MM.1S (cell line): Measurements from ENCODE around the gene CD19.

Experiments used
- DNase-seq: peaks from one replicate; pipeline ENCODE4 v3.0.0-alpha.2; 2015
- H2AFZ ChIP-seq: fragments of 300-600 bp; sonication (generic); 2 replicates; pipeline ENCODE4 v1.6.0; 2016; ENCODE audit warnings: antibody characterized with exemption, low read length
- H3F3A ChIP-seq: fragments of 300-600 bp; sonication (generic); 2 replicates; pipeline ENCODE4 v1.6.1; 2016; ENCODE audit warnings: mild to moderate bottlenecking, antibody characterized with exemption, low read length, moderate library complexity, mixed read lengths; ENCODE audit not compliant: insufficient read depth
- H3K27ac ChIP-seq: fragments of 300-600 bp; sonication (generic); 2 replicates; pipeline ENCODE4 v1.5.1; 2016; ENCODE audit warnings: mild to moderate bottlenecking, low read length
- H3K27me3 ChIP-seq: fragments of 300-600 bp; sonication (generic); replicated peaks from 2 replicates; pipeline ENCODE4 v1.6.0; 2016; ENCODE audit warnings: low read length; ENCODE audit not compliant: insufficient read depth
- H3K36me3 ChIP-seq: fragments of 300-600 bp; sonication (generic); replicated peaks from 2 replicates; pipeline ENCODE4 v1.6.1; 2016; ENCODE audit warnings: mild to moderate bottlenecking, low read length, mixed read lengths; ENCODE audit not compliant: insufficient read depth
- H3K4me1 ChIP-seq: fragments of 300-600 bp; sonication (generic); 2 replicates; pipeline ENCODE4 v1.6.1; 2016; ENCODE audit warnings: low read length, mixed read lengths
- H3K4me2 ChIP-seq: fragments of 300-600 bp; sonication (generic); 2 replicates; pipeline ENCODE4 v1.6.0; 2016; ENCODE audit warnings: low read depth, low read length
- H3K4me3 ChIP-seq: fragments of 300-600 bp; sonication (generic); 2 replicates; pipeline ENCODE4 v1.5.1; 2016; ENCODE audit warnings: low read length, mixed read lengths
- H3K79me2 ChIP-seq: fragments of 300-600 bp; sonication (generic); 2 replicates; pipeline ENCODE4 v1.6.1; 2016; ENCODE audit warnings: mixed run types, low read length, mixed read lengths
- H3K9ac ChIP-seq: fragments of 300-600 bp; sonication (generic); 2 replicates; pipeline ENCODE4 v1.6.1; 2016; ENCODE audit warnings: low read length, mixed read lengths
- H3K9me2 ChIP-seq: fragments of 300-600 bp; sonication (generic); replicated peaks from 2 replicates; pipeline ENCODE4 v1.6.1; 2016; ENCODE audit warnings: mild to moderate bottlenecking, low read length, mixed read lengths; ENCODE audit not compliant: insufficient read depth
- H3K9me3 ChIP-seq: fragments of 300-600 bp; sonication (generic); replicated peaks from 2 replicates; pipeline ENCODE4 v1.6.1; 2016; ENCODE audit warnings: mild to moderate bottlenecking, low read length, mixed read lengths; ENCODE audit not compliant: insufficient read depth
- H4K20me1 ChIP-seq: fragments of 300-600 bp; sonication (generic); 2 replicates; pipeline ENCODE4 v1.6.1; 2016; ENCODE audit warnings: mild to moderate bottlenecking, low read length, moderate library complexity, mixed read lengths; ENCODE audit not compliant: insufficient read depth
- EZH2 ChIP-seq: fragments of 300-600 bp; sonication (generic); optimal IDR thresholded peaks from 2 replicates; pipeline ENCODE3; 2017; ENCODE audit warnings: low read depth, mild to moderate bottlenecking, antibody characterized with exemption, low read length, mixed read lengths
- EZH2phosphoT487 ChIP-seq: fragments of 300-600 bp; sonication (generic); IDR thresholded peaks from 2 replicates; pipeline ENCODE4 v1.6.1; 2018; ENCODE audit warnings: antibody characterized with exemption, low read length
- TF ChIP-seq, protein P1 (sequence below): fragments of 300-600 bp; sonication (generic); IDR thresholded peaks from 2 replicates; pipeline ENCODE4 v1.5.1; 2016; ENCODE audit warnings: antibody characterized with exemption, low read length, mixed read lengths

CD19 gene

DNA sequence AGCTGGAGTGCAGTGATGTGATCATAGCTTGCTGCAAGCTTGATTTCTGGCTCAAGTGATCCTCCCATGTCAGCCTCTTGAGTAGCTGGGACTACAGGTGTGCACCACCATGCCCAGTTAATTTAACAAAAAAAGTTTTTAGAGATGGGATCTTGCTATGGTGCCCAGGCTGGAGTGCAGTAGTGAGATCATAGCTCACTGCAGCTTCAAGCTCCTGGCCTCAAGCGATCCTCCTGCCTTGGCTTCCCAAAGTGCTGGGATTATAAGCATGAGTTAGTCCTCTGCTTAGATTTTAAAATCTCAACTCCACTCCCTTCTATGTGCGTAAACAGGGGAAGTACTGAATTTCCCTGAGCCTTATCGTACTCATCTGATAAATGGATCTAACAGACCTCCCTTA, 13.1 kb upstream of the CD19 start:
- H3K27me3 ChIP-seq, result no peaks in the 10 kb centered on the region
- TF ChIP-seq EZH2phosphoT487 (no peak), EZH2 (no peak)
- TF ChIP-seq, protein P1, sequence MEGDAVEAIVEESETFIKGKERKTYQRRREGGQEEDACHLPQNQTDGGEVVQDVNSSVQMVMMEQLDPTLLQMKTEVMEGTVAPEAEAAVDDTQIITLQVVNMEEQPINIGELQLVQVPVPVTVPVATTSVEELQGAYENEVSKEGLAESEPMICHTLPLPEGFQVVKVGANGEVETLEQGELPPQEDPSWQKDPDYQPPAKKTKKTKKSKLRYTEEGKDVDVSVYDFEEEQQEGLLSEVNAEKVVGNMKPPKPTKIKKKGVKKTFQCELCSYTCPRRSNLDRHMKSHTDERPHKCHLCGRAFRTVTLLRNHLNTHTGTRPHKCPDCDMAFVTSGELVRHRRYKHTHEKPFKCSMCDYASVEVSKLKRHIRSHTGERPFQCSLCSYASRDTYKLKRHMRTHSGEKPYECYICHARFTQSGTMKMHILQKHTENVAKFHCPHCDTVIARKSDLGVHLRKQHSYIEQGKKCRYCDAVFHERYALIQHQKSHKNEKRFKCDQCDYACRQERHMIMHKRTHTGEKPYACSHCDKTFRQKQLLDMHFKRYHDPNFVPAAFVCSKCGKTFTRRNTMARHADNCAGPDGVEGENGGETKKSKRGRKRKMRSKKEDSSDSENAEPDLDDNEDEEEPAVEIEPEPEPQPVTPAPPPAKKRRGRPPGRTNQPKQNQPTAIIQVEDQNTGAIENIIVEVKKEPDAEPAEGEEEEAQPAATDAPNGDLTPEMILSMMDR, result no peak
- H2AFZ ChIP-seq, result no peak overlapping the region
- no peak for DNase-seq
- H3K4me3 ChIP-seq, result no peak overlapping the region
- H3F3A ChIP-seq, result peaks cover 7% of the 10 kb centered on the region
- H3K9me3 ChIP-seq, result no peaks in the 10 kb centered on the region
- no peaks in the 10 kb centered on the region for H4K20me1 ChIP-seq
- no peak overlapping the region for H3K27ac ChIP-seq
- H3K4me2 ChIP-seq, result no peak overlapping the region
- peaks cover 3% of the 10 kb centered on the region; the same call in 1 of the 2 replicates for H3K36me3 ChIP-seq
- H3K4me1 ChIP-seq, result peaks cover 9% of the 10 kb centered on the region
- no peak overlapping the region for H3K9ac ChIP-seq
- no peaks in the 10 kb centered on the region for H3K9me2 ChIP-seq
- peaks cover 21% of the 10 kb centered on the region for H3K79me2 ChIP-seq

DNA sequence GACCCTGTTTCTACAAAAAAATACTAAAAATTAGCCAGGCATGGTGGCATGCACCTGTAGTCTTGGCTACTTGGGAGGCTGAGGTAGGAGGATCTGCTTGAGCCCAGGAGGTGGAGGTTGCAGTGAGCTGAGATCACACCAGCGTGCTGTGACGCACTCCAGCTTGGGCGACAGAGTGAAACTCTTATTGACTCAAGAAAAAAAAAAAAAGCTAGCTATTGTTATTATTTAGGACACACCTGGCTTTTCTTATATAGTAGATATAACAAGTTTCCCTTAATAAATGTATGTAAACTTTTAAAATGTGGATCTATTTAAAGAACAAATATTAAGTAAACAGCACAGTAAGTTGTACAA, 8.6 kb upstream of the CD19 start:
- DNase-seq, result no peak
- Histone ChIP-seq H2AFZ (no peak overlapping the region), H3K27me3 (no peaks in the 10 kb centered on the region), H4K20me1 (no peaks in the 10 kb centered on the region), H3K4me2 (peak overlapping the region; percentile 100), H3K27ac (peak overlapping the region; percentile 93), H3K4me1 (peaks cover 16% of the 10 kb centered on the region), H3K9ac (peak overlapping the region; percentile 73), H3K36me3 (peaks cover 3% of the 10 kb centered on the region; the same call in 1 of the 2 replicates), H3K4me3 (peak overlapping the region; percentile 87), H3K9me3 (no peaks in the 10 kb centered on the region), H3K79me2 (peaks cover 21% of the 10 kb centered on the region), H3K9me2 (no peaks in the 10 kb centered on the region), H3F3A (peaks cover 21% of the 10 kb centered on the region)
- TF ChIP-seq, protein P1, result no peak
- TF ChIP-seq EZH2 (no peak), EZH2phosphoT487 (no peak)

DNA sequence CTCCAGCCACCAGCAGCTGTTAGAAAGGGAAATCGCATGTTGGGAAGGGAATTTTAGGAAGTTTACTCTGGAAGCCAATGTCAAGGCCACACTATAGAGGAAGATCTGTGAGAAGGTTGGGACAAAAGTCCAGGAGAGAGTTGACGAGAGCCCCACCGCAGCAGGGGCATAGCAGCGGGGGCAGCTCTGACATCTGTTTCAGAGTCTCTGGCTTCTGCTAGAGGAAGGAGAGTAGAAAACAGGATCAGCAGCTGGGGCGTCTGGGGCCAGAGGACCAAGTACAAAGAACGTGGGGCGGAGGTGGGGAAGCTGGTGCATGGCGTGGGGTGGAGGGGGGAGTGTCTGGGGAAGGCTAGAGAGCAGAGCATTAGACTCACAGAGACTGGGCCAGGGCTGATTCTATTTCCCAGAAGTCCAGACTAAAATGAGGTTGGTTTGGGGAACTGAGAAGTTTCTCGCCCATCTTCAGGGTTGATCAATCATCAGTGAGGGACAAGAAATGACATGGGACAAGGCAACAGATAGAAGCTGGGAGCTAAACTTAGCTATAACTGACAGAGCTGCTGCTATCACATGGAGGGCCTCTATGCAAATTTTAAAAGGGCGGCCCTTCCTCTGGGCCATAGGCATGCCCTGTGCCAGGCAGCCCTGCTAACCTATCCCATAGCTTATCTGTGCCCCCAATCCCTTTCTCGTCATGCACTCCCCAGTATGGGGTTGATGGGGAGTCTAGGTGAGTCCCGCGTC, 7.9 kb upstream of the CD19 start:
- TF ChIP-seq, protein P1, result no peak
- TF ChIP-seq EZH2 (no peak), EZH2phosphoT487 (no peak)
- Histone ChIP-seq H4K20me1 (no peaks in the 10 kb centered on the region), H3K4me2 (peak overlapping the region; percentile 100), H2AFZ (peak overlapping the region; percentile 95), H3K27me3 (no peaks in the 10 kb centered on the region), H3K4me3 (peak overlapping the region; percentile 87), H3K9me2 (no peaks in the 10 kb centered on the region), H3K79me2 (peaks cover 21% of the 10 kb centered on the region), H3K36me3 (peaks cover 3% of the 10 kb centered on the region; the same call in 1 of the 2 replicates), H3K9me3 (no peaks in the 10 kb centered on the region), H3F3A (peaks cover 21% of the 10 kb centered on the region), H3K4me1 (peaks cover 16% of the 10 kb centered on the region), H3K27ac (peak overlapping the region; percentile 93), H3K9ac (peak overlapping the region; percentile 73)
- peak; percentile 79 for DNase-seq
